Measurements from ENCODE around the gene WIPF1.

Gene WIPF1

GRCh38 chr2:174635776-174636404, 38.3 kb upstream of the WIPF1 start:
- no peak overlapping the region for H3K4me3 ChIP-seq (ENCODE audit: low read depth, low read length)
- peak; percentile 62 for DNase-seq (ENCODE audit: low read depth, low spot score)
- in situ Hi-C loops (cut with HindIII; ENCODE audit: low sequenced_read_pairs) = no loop called here
- TF ChIP-seq CTCF (IDR thresholded peaks at IDR 0.05; ENCODE audit: low read depth, low read length) = no peak

- TF ChIP-seq CTCF (IDR thresholded peaks at IDR 0.05; ENCODE audit: low read depth, low read length) = no peak
- DNase-seq (ENCODE audit: low read depth, low spot score) = no peak
- no peak overlapping the region for H3K4me3 ChIP-seq (ENCODE audit: low read depth, low read length)
- in situ Hi-C loops (cut with HindIII; ENCODE audit: low sequenced_read_pairs) = no loop called here
These were observed 37.5 kb upstream of the WIPF1 start for GRCh38 chr2:174635015-174635593.

DNA sequence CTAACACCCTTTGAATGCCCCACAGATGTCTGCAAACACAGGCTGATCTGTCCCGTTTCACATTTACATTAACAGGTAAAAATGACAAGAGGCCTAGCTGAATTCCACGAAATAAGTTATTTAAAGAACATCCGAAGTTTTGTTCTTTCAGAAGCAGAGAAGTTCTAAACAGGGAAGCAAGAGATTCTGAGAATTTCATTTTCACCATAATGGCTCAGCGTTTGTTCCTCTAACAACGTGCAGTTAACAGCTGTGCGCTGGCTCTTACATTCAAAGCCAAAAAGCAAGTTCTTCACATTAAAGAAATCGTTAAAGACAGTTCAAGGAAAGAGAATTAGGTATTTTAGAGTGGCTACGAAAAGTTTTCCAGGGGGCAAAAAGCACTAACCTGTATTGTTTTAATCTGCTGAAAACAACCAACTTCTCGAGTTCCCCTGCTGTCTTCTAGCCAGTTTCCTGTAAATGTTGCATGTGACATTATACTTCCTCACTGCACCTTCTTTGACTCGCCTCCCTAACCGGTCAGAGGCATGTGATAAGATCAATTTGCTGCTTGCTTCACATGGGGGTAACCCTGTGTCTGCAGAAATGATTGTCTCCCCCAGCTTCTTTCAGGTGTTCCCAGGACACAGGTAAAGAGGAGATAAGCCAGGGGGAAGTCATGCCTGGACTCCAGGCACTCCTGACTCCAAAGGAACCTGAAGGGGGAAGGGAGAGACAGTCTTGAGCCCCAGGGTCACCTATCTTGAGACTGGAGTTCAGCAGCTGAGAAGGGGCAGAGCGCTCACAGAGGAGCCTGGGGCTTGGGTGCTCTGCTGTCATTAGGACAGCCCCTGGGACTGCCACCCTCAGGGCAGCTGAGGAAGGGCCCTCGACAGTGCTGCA, 36.8 kb upstream of the WIPF1 start:
- TF ChIP-seq CTCF (IDR thresholded peaks at IDR 0.05; ENCODE audit: low read depth, low read length) = no peak
- no peak for DNase-seq (ENCODE audit: low read depth, low spot score)
- no peak overlapping the region for H3K4me3 ChIP-seq (ENCODE audit: low read depth, low read length)
- in situ Hi-C loops (cut with HindIII; ENCODE audit: low sequenced_read_pairs) = no loop called here

DNA sequence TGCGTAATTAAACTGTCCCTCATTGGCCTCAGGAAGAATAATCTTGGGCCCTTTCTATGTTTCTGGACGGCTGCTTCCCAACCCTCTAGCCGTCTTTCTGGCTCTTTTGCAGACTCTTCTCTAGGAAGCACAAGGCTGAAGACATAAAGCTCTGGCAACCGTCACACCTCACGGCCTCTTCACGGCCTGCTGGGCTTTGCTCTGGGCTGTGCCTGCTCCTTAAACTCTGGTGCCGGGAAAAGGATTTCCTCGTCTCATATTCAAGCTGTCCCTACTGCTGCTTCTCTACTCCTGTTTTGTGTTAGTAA, 36.0 kb upstream of the WIPF1 start:
- no peak for TF ChIP-seq CTCF (IDR thresholded peaks at IDR 0.05; ENCODE audit: low read depth, low read length)
- in situ Hi-C loops (cut with HindIII; ENCODE audit: low sequenced_read_pairs) = no loop called here
- no peak overlapping the region for H3K4me3 ChIP-seq (ENCODE audit: low read depth, low read length)
- DNase-seq (ENCODE audit: low read depth, low spot score) = no peak

DNA sequence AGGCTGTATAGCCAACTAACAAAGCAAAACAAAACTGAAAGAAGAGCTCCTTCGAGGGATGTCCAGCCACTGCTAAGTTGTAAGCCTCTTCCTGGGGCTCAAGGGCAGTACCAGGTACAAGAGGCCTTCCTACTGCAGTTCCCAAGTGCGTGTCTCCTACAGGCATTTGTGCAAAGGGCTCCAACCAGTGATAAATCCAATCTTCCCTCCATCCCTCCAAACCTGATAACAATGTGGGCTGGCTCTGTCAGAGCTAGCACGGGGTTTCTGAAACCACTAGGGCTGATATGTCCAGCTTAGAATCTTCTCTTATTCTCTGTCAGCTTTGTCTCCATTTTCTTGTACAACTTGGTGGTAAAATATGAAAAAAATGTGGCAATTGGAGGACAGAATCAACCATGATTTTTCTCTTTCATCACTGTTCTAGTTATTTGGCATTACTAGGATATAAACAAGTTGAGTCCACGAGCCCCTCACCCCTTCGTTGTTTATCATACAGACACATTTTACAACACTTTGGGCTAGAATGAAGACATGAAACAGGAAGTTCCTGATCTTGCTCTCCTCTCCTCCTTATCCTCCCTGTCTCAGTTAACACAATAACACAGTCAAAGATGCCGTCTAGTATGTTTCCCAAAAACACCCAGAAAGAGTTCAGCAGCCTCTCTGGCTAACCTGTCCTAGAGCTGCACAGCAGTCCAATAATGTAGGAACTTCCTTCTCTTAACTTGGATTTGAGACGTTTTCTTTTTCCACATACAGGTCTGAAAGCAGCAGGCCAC, 35.4 kb upstream of the WIPF1 start:
- no peak for TF ChIP-seq CTCF (IDR thresholded peaks at IDR 0.05; ENCODE audit: low read depth, low read length)
- no peak for DNase-seq (ENCODE audit: low read depth, low spot score)
- in situ Hi-C loops (cut with HindIII; ENCODE audit: low sequenced_read_pairs) = no loop called here
- H3K4me3 ChIP-seq (ENCODE audit: low read depth, low read length) = no peak overlapping the region
